ENCODE results near the gene GPC1.
A peak's percentile ranks its signal among the peaks of the same experiment; 100 is the strongest.

The GPC1 gene

DNA sequence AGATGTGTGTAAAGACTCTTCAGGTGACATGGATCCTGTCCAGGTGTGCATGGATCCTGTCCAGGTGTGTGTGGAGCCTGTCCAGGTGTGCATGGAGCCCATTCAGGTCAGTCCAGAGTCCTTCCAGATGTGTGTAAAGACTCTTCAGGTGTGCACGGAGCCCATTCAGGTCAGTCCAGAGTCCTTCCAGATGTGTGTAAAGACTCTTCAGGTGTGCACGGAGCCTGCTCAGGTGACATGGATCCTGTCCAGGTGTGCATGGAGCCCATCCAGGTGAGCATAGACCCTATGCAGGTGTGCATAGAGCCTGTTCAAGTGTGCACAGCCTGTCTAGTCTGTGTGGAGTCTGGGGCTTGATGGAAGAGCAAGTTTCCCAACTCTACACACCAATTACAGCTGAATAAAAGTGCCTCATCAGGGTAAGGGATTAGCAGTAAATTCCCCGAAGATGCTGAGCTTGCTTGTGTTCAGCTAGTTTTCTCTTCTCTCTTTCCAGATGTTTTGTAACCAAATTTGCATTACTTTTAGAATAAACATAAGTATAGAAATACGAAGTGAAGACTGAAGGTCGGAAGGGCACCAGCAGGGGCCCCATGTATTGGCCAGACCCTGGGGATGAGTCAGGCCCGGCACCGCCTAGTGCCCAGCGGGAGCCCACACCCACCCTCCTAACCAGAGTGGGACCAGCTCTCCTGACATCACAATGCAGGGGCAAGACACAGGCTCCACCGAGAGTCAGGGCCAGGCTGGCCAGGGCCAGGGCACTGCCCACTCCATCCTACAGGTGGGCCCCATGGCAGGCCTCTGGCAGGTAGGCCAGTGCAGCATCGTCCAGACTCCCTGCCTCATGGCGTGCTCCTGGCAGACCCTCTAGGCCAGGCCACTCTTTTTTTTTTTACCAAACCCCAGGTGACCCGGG, 38.6 kb upstream of the GPC1 start:
- DNase-seq (ENCODE audit: low read depth) = no peak
- H3K4me3 ChIP-seq (ENCODE audit: low read depth, low read length) = no peak overlapping the region

GRCh38 chr2:240397542-240397916, 37.9 kb upstream of the GPC1 start:
- DNase-seq (ENCODE audit: low read depth) = no peak
- no peak overlapping the region for H3K4me3 ChIP-seq (ENCODE audit: low read depth, low read length)

DNA sequence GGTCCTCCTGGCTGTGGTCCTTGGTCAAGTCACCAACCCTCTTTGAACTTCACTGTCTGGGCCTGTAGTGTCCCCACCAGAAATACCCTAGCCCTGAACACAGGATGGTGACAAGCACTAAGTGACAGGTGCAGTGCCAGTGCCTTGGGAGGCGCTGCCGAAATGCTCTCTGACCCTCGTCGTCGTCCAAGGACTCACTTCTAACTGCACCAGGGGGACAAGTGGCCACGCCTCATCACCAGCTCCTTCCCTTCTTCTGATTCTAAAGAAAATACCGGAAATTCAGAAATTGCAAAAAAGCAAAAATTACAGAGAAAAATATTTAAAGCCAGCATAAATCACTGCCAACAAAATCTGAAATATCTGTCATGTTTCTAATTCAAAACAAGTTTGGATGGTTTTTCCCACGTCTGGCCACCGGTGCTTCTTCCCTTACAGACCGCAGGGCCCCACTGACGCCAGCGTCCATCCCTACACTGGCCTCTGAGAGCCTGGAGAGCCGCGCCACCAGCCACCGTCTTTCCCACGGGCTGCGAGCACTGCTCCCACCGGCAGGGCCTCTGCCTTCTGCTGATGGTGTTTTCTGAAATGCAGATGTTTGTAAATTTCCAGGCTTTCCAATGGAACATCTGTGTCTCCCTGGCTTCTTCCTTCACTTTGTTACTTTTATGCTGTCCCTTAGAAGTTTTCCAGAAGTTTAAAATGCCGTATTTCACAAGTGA, 37.4 kb upstream of the GPC1 start:
- H3K4me3 ChIP-seq (ENCODE audit: low read depth, low read length) = no peak overlapping the region
- DNase-seq (ENCODE audit: low read depth) = peak; percentile 36

- no peak for DNase-seq (ENCODE audit: low read depth)
- no peak overlapping the region for H3K4me3 ChIP-seq (ENCODE audit: low read depth, low read length)
These were observed 36.7 kb upstream of the GPC1 start for GRCh38 chr2:240398661-240399267.

DNA sequence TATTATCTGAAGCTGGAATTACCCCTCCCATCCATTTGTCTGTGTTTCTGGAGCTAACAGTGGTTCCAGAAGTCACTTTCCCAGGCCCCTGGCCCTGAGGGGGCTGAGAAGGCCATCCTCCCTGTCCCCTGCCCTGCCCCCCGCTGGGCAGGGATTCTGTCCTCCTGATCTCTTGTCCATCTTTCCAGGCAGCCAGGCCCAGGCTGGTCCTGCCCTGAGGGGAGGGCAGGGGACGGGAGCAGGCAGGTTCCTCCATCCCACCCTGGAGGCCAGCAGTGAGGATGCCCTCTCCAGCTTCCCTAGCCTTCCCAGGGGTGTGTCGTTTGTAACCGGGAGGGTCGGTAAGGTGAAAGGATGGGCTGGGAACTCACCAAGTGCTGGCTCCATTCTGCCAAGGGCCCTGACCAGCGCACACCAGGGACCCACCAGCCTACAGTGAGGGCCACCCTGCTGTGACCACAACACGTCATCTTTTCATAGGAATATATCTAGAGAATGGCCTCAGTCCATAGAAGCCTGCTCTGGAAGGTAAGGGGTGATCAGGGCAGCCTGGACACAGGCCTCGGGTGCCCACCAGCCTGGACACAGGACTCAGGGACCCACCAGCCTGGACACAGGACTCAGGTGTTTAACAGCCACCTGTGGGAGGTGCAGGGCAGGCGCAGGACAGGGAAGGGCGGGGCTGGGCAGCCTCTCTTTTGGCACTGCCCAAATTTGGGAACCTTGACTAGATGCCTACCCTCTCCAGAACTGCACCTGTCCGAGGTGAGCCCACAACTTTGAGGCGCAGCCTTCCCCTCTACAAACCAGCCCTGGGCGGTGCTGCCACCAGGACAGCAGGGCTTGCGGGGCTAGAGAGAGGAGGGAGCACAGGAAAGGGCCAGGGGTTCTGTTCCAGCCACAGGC, 35.8 kb upstream of the GPC1 start:
- no peak for DNase-seq (ENCODE audit: low read depth)
- no peak overlapping the region for H3K4me3 ChIP-seq (ENCODE audit: low read depth, low read length)

- DNase-seq (ENCODE audit: low read depth) = no peak
These were observed 34.9 kb upstream of the GPC1 start for GRCh38 chr2:240400371-240401161.

GRCh38 chr2:240401308-240401707, 34.2 kb upstream of the GPC1 start:
- DNase-seq (ENCODE audit: low read depth) = no peak
- no peak overlapping the region for H3K4me3 ChIP-seq (ENCODE audit: low read depth, low read length)

More at GRCh38 chr2:240400371-240401161, 34.9 kb upstream of the GPC1 start:
- no peak overlapping the region for H3K4me3 ChIP-seq (ENCODE audit: low read depth, low read length)

- no peak for DNase-seq (ENCODE audit: low read depth)
- no peak overlapping the region for H3K4me3 ChIP-seq (ENCODE audit: low read depth, low read length)
These were observed 33.5 kb upstream of the GPC1 start for GRCh38 chr2:240401781-240402551.

DNA sequence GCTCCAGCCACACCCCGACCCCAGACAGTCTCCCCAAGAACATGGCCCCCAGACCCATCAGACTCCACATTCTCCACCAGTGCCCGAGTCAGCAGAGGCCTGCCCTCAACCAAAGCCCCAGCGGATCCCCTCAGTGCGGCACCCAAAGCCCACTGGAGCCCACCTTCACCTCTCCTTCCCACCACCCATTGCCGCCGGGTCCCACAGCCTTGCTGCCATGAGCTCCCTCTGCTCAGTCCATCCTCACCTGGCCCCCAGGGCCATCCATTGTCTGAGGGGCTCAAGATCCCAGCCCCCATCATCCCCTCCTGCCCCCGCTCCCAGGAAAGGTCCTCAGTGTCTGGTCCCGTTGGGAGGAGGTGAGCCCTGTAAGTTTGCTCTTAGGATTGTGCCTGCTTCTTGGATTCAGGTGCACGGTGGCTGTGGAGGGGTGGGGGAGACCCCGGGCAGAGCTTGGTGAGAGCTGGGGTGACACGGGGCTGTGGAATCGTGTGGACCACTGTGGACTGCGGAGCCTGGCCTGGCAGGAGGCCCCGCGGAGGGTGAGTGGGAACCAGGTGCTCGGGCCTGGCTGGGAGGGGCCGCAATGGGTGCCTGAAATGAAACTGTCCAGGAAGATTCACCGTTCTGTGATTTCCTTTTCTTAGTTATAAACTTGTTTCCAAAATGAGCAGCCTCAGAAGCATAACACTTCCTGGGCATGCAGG, 32.7 kb upstream of the GPC1 start:
- no peak for DNase-seq (ENCODE audit: low read depth)

GRCh38 chr2:240403396-240404104, 31.9 kb upstream of the GPC1 start:
- no peak for DNase-seq (ENCODE audit: low read depth)
- H3K4me3 ChIP-seq (ENCODE audit: low read depth, low read length) = no peak overlapping the region

More for the DNA sequence above, 32.7 kb upstream of the GPC1 start:
- no peak overlapping the region for H3K4me3 ChIP-seq (ENCODE audit: low read depth, low read length)

DNA sequence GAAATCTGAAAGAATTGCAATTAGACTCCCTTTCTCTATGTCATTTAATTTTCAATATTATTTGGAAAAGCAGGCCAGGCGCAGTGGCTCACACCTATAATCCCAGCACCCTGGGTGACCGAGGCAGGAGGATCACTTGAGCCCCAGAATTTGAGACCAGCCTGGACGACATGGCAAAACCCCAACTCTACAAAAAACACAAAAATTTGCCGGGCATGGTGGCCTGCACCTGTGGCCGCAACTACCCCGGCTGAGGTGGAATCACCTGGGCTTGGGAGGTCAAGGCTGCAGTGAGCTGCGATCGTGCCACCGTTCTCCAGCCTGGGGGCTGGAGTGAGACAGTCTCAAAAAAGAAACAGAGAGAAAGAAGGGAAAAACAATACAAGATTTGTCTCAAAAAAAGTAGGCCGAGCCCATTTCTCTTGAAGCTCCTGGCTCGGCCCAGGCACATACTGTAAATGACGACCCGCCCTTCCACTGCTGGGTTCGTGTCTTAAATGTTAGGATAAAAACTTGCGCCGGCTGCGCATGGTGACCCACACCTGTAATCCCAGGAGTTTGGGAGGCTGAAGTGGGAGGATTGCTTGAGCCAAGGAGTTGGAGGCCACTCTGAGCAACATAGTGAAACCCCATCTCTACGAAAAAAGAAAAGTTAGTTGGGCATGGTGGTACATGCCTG, 31.1 kb upstream of the GPC1 start:
- no peak for DNase-seq (ENCODE audit: low read depth)
- H3K4me3 ChIP-seq (ENCODE audit: low read depth, low read length) = no peak overlapping the region

- no peak overlapping the region for H3K4me3 ChIP-seq (ENCODE audit: low read depth, low read length)
- no peak for DNase-seq (ENCODE audit: low read depth)
These were observed 30.3 kb upstream of the GPC1 start for GRCh38 chr2:240405133-240405532.

DNA sequence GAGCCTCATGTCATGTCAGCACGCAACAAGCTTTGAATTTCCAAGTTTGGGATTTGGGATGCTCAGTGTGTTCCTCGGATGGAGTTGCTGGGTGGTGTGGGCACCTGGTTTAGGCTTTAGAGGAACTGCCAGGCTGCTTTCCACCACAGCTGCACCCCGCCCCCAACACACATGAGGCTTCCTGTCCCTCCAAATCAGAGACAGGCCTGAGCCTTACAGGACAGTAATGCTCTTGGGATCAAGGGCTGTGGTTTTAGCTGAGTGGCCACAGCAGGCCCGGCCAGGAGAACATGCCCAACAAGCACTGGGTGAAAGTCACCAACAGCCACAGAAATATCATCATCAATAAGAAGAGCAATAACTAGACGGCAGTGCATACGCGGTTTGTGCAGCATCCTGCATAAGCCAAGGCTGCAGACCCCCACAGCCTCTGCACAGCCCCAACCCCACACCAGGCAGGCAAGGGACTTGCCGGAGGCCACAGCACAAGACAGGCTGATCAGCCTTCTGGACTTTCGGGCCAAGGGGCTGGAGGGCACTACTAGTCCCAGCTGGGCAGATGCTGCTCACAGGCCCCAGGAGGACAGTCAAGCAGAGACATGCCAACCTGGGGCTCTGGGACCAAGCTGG, 29.7 kb upstream of the GPC1 start:
- H3K4me3 ChIP-seq (ENCODE audit: low read depth, low read length) = no peak overlapping the region
- no peak for DNase-seq (ENCODE audit: low read depth)

DNA sequence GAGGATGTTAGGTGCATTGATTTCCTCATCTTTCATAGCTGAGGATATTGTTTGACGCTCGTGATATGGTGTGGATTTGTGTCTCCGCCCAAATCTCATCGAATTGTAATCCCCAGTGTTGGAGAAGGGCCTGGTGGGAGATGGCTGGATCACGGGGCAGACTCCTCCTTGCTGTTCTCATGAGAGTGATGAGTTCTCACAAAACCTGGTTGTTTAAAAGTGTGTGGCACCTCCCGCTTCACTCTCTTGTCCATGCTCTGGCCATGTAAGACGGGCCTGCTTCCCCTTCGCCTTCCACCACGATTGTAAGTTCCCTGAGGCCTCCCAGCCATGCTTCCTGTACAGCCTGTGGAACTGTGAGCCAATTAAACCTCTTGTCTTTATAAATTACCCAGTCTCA, 28.4 kb upstream of the GPC1 start:
- DNase-seq (ENCODE audit: low read depth) = no peak
- no peak overlapping the region for H3K4me3 ChIP-seq (ENCODE audit: low read depth, low read length)

DNA sequence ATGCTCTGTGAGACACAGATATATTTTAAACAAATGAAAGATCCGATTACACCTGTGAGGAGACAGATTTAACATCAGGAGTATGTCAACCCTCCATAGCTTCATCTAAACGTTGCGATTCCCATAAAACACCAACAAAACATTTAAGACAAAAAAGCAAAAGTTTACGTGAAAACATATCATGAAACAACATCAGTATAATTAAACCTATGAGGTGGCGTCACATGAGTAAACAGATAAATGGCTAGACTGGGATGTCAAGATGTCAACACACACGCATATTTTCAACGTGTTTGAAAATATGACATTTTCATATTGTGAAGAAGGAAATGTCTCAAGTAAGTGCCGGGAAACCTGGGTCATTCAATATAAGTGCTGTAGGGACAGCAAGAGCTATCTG, 25.5 kb upstream of the GPC1 start:
- DNase-seq (ENCODE audit: low read depth) = no peak
- no peak overlapping the region for H3K4me3 ChIP-seq (ENCODE audit: low read depth, low read length)

- H3K4me3 ChIP-seq (ENCODE audit: low read depth, low read length) = no peak overlapping the region
- no peak for DNase-seq (ENCODE audit: low read depth)
These were observed 24.7 kb upstream of the GPC1 start for GRCh38 chr2:240410808-240411207.

Measured in skeletal muscle cell (primary cell).